Fibroblast of skin of right quadriceps (primary cell): ENCODE results near the gene TALDO1.
"Not testable (repeated sequence)": the region's sequence is repeated elsewhere in the genome, so short reads cannot be mapped to it uniquely, and the experiment has no call there.

Experiments used
- DNase-seq: peaks from one replicate; pipeline ENCODE4 v3.0.0-alpha.2; 2013

Gene TALDO1

GRCh38 chr11:719214-720016 is 27.8 kb upstream of the TALDO1 start:
- no peak for DNase-seq

DNA sequence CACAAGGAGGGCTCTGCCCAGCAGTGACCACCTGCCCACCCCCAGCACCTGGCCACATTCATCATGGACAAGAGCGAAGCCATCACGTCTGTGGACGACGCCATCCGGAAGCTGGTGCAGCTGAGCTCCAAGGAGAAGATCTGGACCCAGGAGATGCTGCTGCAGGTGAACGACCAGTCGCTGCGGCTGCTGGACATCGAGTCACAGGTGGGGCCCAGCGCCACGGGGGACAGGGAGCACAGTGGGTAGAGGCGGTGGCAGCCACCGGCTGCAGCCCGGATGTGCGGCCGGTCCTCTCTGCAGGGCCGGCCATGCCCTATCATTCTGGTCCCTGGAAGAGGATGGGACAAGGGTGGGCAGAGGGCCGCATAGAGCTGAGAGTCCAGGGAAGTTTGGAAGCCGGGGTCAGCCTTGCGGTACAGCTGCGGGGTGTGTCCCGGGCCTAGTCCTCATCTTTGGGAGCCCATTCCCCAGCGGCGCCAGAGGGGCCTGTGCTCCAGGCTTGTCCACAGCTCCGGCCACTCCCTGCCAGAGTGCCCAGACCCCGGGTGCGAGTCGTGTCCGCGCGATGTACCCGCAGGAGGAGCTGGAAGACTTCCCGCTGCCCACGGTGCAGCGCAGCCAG is 27.1 kb upstream of the TALDO1 start:
- DNase-seq = no peak

DNA sequence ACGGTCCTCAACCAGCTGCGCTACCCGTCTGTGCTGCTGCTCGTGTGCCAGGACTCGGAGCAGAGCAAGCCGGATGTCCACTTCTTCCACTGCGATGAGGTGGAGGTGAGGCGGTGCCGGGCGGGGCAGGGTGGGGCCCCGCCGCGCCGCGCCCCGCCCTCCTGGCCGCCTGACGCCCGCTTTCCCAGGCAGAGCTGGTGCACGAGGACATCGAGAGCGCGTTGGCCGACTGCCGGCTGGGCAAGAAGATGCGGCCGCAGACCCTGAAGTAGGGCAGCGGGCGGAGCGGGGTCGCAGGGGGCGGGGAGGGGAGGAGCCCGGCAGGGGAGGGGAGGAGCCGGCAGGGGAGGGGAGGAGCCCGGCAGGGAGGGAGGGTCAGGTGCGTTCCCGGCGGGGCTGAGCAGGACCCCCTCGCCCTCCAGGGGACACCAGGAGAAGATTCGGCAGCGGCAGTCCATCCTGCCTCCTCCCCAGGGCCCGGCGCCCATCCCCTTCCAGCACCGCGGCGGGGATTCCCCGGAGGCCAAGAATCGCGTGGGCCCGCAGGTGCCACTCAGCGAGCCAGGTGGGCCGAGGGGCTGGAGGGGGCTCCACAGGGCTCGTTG is 26.5 kb upstream of the TALDO1 start:
- DNase-seq = no peak

GRCh38 chr11:721247-721740 is 26.0 kb upstream of the TALDO1 start:
- no peak for DNase-seq

GRCh38 chr11:721741-722345 is 25.4 kb upstream of the TALDO1 start:
- DNase-seq = no peak

- DNase-seq = no peak
Observed at GRCh38 chr11:722346-722811, 24.9 kb upstream of the TALDO1 start.

- DNase-seq = peak; percentile 53
Observed at GRCh38 chr11:723120-723883, 24.0 kb upstream of the TALDO1 start.

GRCh38 chr11:724049-724777 is 23.1 kb upstream of the TALDO1 start:
- DNase-seq = no peak

- no peak for DNase-seq
Observed at GRCh38 chr11:724778-725386, 22.4 kb upstream of the TALDO1 start.

GRCh38 chr11:725624-726202 is 21.6 kb upstream of the TALDO1 start:
- DNase-seq = no peak

DNA sequence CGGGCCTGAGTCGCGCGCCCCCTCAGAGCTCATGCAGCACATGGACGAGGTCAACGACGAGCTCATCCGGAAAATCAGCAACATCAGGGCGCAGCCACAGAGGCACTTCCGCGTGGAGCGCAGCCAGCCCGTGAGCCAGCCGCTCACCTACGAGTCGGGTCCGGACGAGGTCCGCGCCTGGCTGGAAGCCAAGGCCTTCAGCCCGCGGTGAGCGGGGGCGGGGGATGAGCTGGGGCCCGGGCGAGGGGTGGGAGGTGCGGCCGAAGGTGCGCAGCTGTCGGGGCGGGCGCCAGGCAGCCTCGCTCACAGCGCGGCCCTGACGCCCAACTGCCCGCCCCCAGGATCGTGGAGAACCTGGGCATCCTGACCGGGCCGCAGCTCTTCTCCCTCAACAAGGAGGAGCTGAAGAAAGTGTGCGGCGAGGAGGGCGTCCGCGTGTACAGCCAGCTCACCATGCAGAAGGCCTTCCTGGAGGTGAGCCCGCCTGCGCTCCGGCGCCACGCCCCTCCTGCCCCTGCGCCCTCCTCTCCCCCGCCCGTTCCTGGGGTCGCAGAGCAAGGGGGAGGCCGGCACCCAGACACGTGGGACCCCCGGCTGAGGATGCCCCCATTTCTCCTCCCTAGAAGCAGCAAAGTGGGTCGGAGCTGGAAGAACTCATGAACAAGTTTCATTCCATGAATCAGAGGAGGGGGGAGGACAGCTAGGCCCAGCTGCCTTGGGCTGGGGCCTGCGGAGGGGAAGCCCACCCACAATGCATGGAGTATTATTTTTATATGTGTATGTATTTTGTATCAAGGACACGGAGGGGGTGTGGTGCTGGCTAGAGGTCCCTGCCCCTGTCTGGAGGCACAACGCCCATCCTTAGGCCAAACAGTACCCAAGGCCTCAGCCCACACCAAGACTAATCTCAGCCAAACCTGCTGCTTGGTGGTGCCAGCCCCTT is 20.7 kb upstream of the TALDO1 start:
- DNase-seq = no peak

DNA sequence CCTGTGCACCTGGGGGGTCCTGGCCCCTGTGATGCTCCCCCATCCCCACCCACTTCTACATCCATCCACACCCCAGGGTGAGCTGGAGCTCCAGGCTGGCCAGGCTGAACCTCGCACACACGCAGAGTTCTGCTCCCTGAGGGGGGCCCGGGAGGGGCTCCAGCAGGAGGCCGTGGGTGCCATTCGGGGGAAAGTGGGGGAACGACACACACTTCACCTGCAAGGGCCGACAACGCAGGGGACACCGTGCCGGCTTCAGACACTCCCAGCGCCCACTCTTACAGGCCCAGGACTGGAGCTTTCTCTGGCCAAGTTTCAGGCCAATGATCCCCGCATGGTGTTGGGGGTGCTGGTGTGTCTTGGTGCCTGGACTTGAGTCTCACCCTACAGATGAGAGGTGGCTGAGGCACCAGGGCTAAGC is 20.0 kb upstream of the TALDO1 start:
- no peak for DNase-seq

- DNase-seq = peak; percentile 57
Observed at GRCh38 chr11:727859-728748, 19.2 kb upstream of the TALDO1 start.

DNA sequence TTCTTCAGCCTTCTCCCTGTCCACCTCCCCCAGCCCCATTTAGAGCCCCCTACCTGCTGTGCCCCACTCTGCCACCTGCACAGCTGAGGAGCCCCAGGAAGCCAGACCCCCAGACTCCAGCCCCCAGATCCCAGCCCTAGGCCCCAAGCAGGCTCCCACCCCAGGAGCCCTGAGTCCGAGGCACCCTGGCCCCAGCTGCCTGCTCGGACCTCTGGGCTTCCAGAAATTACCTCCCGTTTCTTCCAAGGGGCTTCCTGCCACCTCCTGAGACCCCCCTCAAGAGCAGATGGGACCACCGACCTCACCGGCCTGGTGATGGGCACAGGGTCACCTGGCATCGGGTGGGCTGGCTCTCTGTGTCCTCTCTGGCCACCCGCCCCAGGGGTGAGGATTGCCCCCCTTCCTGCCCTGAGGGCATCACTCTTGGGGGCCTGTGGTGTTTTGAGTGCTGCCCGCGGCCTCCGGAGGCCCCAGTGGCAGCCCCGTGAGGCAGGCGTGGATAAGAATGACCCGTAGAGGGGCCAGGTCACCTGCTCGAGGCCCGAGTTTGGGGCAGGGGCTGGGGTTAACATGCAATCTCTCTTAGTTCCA is 18.3 kb upstream of the TALDO1 start:
- DNase-seq = no peak

GRCh38 chr11:729492-730074 is 17.7 kb upstream of the TALDO1 start:
- no peak for DNase-seq

- no peak for DNase-seq
Observed at GRCh38 chr11:733072-733471, 14.2 kb upstream of the TALDO1 start.

DNA sequence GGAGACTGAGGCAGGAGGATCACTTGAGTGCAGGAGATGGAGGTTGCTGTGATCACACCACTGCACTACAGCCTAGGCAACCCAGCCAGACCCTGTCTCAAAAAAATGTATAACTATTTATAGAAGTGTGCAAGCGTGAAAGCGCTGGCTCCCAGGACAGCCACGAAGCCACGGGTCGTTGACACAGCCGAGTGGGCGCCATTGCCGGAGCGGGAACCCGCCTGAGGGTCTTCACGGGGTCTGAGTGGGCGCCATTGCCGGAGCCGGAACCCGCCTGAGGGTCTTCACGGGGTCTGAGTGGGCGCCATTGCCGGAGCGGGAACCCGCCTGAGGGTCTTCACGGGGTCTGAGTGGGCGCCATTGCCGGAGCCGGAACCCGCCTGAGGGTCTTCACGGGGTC is 12.7 kb upstream of the TALDO1 start:
- not testable (repeated sequence) for DNase-seq

DNA sequence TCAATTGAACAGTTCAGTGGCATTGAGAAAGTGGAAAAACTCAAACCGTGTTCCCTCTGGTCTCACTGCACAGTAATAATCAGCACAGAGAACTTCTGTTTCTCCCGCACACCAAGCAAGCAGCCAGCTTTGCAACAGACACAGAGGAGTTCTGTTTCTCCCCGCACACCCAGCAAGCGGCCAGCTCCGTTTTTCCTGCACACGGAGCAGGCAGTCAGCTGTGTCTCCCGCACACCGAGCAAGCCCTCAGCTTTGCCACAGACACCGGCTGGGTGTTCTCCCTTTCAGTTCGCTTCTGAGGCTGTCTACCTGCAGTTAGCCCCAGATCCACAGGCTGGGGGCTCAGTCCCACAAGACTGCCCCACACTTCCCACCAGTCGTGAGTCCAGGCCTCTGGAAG is 9.9 kb upstream of the TALDO1 start:
- no peak for DNase-seq
